Heart right ventricle (tissue), 16 donors: ENCODE data around the gene NPPA. TPM values are rescaled to one million over a fixed set of nuclear protein-coding genes. Genes with fewer than 3 reads are reported as not detected.

Experiments
- ATAC-seq, 8 donors: fragments of 200-7000 bp; cut with Tn5 transposase; one replicate each; pipeline ENCODE4 v1.9.1; 2020; ENCODE audit warnings: mild to moderate bottlenecking in 8 of 8, moderate library complexity in 8 of 8, moderate number of reproducible peaks in 1 of 8
- DNase-seq, 2 donors: peaks; one replicate each; pipeline ENCODE4 v3.0.0-alpha.2; 2020
- H3K27ac ChIP-seq, 10 donors: fragments of 200-600 bp; sonication (generic) in 2 of 10; one replicate each; pipeline versions ENCODE4 v1.5.0 to v1.8.0; 2020 to 2022; ENCODE audit warnings: mild to moderate bottlenecking in 3 of 10
- H3K27me3 ChIP-seq, 7 donors: fragments of 200-600 bp; one replicate each; pipeline ENCODE4 v1.8.0; 2021 to 2022; ENCODE audit warnings: mild to moderate bottlenecking in 2 of 7
- H3K36me3 ChIP-seq, 9 donors: fragments of 200-600 bp; sonication (generic) in 1 of 9; one replicate each; pipeline versions ENCODE4 v1.5.0 to v1.8.0; 2020 to 2022; ENCODE audit warnings: mild to moderate bottlenecking in 2 of 9
- H3K4me1 ChIP-seq, 9 donors: fragments of 200-600 bp; sonication (generic) in 1 of 9; one replicate each; pipeline versions ENCODE4 v1.5.0 to v1.8.0; 2020 to 2022; ENCODE audit warnings: mild to moderate bottlenecking in 4 of 9
- H3K4me3 ChIP-seq, 10 donors: fragments of 200-600 bp; sonication (generic) in 2 of 10; one replicate each; pipeline versions ENCODE4 v1.5.0 to v1.8.0; 2020 to 2022; ENCODE audit warnings: mild to moderate bottlenecking in 7 of 10, moderate library complexity in 2 of 10
- H3K9me3 ChIP-seq, 11 donors: fragments of 200-600 bp in 10 of 11; sonication (generic) in 2 of 11; one replicate each; pipeline versions ENCODE4 v1.5.0 to v1.8.0; 2013 to 2022; ENCODE audit warnings: mild to moderate bottlenecking in 2 of 11, control low read depth in 1 of 11, moderate library complexity in 1 of 11
- WGBS, 2 donors: extraction: QIAGEN DNeasy Blood & Tissue Kit; methylation state at CpG; one replicate each; pipeline ENCODE4 v1.1.7; 2013; ENCODE audit warnings: inconsistent platforms in 1 of 2; 5-methylcytosine and 5-hydroxymethylcytosine counted together
- intact Hi-C, 10 donors: fragments of 100-400 bp; cut with DNase I; formaldehyde crosslinking; loops; one replicate each; pipeline versions ENCODE4 v1.11.1 to v1.14.2; 2022
- polyA plus RNA-seq, 2 donors: library from polyadenylated mRNA; stranded (reverse); fragments of 200-250 nt; gene quantifications; one replicate each; pipeline ENCODE4 v1.2.3, GENCODE V29; 2013
- total RNA-seq, 10 donors: library from RNA; stranded (reverse); fragmentation: NEBNext Ultra II Directional in 3 of 10; extraction: Animal tissue kit (Norgen Biotek cat#: 25700) in 3 of 10; gene quantifications; one replicate each; pipeline versions ENCODE4 v1.2.1 to v1.2.4, GENCODE V29; 2021 to 2023
- TF ChIP-seq, protein P1 (sequence below), 9 donors: fragments of 200-600 bp; sonication (generic) in 2 of 9; IDR thresholded peaks; one replicate each; pipeline versions ENCODE4 v1.5.0 to v1.8.0; 2021 to 2022; ENCODE audit warnings: antibody characterized with exemption in 9 of 9, mild to moderate bottlenecking in 5 of 9, moderate library complexity in 1 of 9
- donor health status: Arrhythmogenic right ventricular cardiomyopathy.
- donor health status: ischemic (EF 13 %, LVEDD 7.1; RV severe dilation, severe dysfunction).
- donor health status: healthy with polysubstance abuse.
- donor health status: DM: no; HTN: yes; CAD: no.
- donor health status: DM: no; HTN: no; CAD: no.
- donor health status: ischemic (EF 25% LVEDD 6.9; RV normal size, moderate dysfunction).
- donor health status: ischemic (EF 25% LVEDD 5.7; RV mildly dilated, moderate dysfunction).
- donor health status: healthy.
- donor health status: DM: yes; HTN: yes; CAD: no.
- donor health status: Ischemic cardiomyopathy.
- donor health status: ischemic (EF 35%, LVEDD 5.7; RV mildly dilated, moderate dysfunction).
- donor health status: nonischemic (EF 11% LVEDD 7.7; RV severe dilation, severe dysfunction).
- donor health status: DM: yes; HTN: yes; CAD: no.
- donor health status: PGD.
- donor health status: ischemic (EF 29% LVEDD 5.4; RV normal size, mild dysfunction).
- donor health status: nonischemic (EF 23%, LVEDD 6.1; RV moderate dilation, normal function).

Gene NPPA
- total and polyA plus RNA-seq, 12 donors, result 5.8 to 2,762 (median 663) TPM

DNA sequence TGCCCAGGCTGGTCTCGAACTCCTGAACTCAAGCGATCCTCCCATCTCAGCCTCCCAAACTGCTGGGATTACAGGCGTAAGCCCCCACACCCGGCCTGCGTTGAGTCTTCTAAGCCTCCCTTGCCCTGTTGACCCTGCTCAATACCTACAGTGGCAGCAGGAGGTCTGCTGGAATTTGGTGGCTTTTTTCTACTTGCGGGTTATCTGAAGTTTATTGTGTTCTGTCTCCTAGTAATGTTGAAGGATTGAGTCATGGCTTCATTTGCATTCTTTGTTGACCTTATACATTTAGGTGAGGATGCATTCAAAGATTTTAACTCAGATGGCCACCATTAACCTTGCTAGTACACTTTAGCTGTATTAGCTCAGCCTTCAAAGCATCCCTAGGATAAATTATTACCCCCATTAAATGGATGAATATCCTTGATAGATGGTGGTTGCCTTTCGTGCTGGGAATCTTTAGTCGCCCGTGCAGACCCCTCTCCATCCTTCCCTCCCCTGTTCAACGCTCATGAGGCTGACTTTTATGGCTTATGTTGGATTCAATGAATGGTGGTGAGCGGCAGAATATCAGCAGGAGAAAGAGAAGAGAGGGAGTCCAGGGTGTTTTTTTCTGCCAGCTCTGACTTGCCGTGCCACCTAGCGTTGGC lies 20.9 kb upstream of the NPPA start:
- Histone ChIP-seq H3K36me3 (no peaks in the 10 kb centered on the region), H3K9me3 (no peaks in the 10 kb centered on the region), H3K4me1 (peaks cover 2 to 8% (median 6%) of the 10 kb centered on the region in 9 donors), H3K27me3 (no peaks in the 10 kb centered on the region), H3K27ac (no peak overlapping the region), H3K4me3 (no peak overlapping the region)
- intact Hi-C loops, result loop anchor here in 1 of 10 donors (2.0 kb wide), 1 partner anchor 26 kb away; no protein-coding TSS in a partner anchor
- 84 to 90% methylated on average over 13 of the region's 13 CpGs for WGBS, 2 donors
- TF ChIP-seq, protein P1, sequence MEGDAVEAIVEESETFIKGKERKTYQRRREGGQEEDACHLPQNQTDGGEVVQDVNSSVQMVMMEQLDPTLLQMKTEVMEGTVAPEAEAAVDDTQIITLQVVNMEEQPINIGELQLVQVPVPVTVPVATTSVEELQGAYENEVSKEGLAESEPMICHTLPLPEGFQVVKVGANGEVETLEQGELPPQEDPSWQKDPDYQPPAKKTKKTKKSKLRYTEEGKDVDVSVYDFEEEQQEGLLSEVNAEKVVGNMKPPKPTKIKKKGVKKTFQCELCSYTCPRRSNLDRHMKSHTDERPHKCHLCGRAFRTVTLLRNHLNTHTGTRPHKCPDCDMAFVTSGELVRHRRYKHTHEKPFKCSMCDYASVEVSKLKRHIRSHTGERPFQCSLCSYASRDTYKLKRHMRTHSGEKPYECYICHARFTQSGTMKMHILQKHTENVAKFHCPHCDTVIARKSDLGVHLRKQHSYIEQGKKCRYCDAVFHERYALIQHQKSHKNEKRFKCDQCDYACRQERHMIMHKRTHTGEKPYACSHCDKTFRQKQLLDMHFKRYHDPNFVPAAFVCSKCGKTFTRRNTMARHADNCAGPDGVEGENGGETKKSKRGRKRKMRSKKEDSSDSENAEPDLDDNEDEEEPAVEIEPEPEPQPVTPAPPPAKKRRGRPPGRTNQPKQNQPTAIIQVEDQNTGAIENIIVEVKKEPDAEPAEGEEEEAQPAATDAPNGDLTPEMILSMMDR (IDR thresholded peaks at IDR 0.05), result no peak
- DNase-seq (no peak), ATAC-seq (no peak)

- intact Hi-C loops, result no loop called here
- 54 to 58% methylated on average over 6 of the region's 6 CpGs for WGBS, 2 donors
- no peak for ATAC-seq
Observed at GRCh38 chr1:11862890-11863289, 15.3 kb upstream of the NPPA start.

DNA sequence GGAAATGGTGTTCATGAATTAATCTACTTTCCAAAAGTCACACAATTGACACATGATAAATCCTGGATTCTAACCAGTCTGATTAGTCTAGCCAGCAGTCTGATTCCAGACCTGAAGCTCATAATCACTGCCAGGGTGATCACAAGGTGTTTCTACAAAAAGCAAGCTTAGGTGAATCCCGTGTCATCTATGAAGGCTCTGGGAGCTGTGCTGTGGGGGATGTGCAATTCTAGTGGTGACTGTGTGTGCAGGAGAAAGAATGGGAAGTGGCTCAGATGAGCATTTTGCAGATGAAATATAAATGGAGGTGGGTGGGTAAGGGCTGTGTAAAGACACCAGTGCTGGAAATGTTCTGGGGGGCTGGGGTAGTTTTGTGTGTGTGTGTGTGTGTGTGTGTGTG lies 13.0 kb upstream of the NPPA start:
- Histone ChIP-seq H3K27ac (no peak overlapping the region), H3K9me3 (no peaks in the 10 kb centered on the region), H3K27me3 (peaks cover 6 to 57% (median 42%) of the 10 kb centered on the region in 7 donors), H3K36me3 (no peaks in the 10 kb centered on the region), H3K4me3 (no peak overlapping the region), H3K4me1 (peaks cover 0 to 13% (median 5%) of the 10 kb centered on the region in 9 donors)
- no peak for DNase-seq
- no peak for ATAC-seq
- TF ChIP-seq, protein P1 (IDR thresholded peaks at IDR 0.05), result no peak
- 61 to 63% methylated on average over 1 of the region's 1 CpG for WGBS, 2 donors
- intact Hi-C loops, result no loop called here

More at GRCh38 chr1:11862890-11863289, 15.3 kb upstream of the NPPA start:
- no peak overlapping the region for H3K4me3 ChIP-seq
- no peaks in the 10 kb centered on the region for H3K36me3 ChIP-seq
- no peak overlapping the region for H3K27ac ChIP-seq
- TF ChIP-seq, protein P1 (IDR thresholded peaks at IDR 0.05), result no peak
- peaks cover 0 to 13% (median 5%) of the 10 kb centered on the region in 9 donors for H3K4me1 ChIP-seq
- H3K27me3 ChIP-seq, result peaks cover 6 to 42% (median 30%) of the 10 kb centered on the region in 7 donors
- no peaks in the 10 kb centered on the region for H3K9me3 ChIP-seq
- no peak for DNase-seq

DNA sequence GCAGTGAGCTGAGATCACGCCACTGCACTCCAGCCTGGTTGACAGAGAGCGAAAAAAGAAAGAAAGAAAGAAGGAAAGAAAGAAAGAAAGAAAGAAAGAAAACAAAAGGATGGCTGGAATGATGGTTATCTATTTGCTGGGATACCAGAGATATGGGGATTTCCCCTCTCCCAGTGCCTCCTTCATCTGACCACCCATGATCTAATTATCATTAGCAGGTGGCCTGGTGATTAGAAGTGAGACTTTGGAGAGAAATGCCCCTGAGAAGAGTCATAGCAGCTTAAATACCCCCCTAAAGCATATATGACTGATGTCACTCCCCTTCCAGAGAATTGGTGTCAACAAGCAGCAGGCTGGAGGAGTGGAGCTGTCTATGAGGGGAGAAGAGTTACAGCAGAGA lies 12.5 kb upstream of the NPPA start:
- ATAC-seq (no peak), DNase-seq (no peak)
- H3K27me3 ChIP-seq, result peaks cover 6 to 57% (median 42%) of the 10 kb centered on the region in 7 donors
- TF ChIP-seq, protein P1 (IDR thresholded peaks at IDR 0.05), result no peak
- no peaks in the 10 kb centered on the region for H3K36me3 ChIP-seq
- peaks cover 0 to 13% (median 5%) of the 10 kb centered on the region in 9 donors for H3K4me1 ChIP-seq
- H3K27ac ChIP-seq, result peak overlapping the region in 1 of 10 donors; percentile 87
- no peaks in the 10 kb centered on the region for H3K9me3 ChIP-seq
- H3K4me3 ChIP-seq, result no peak overlapping the region
- WGBS, 2 donors, result 66 to 72% methylated on average over 2 of the region's 2 CpGs
- intact Hi-C loops, result no loop called here
